RKO (cell line): Measurements from ENCODE around the gene RGS17.
"Not testable (repeated sequence)": the region's sequence is repeated elsewhere in the genome, so short reads cannot be mapped to it uniquely, and the experiment has no call there.

Source experiments
- DNase-seq: peaks from one replicate; pipeline ENCODE4 v3.0.0-alpha.2; 2016; ENCODE audit warnings: low spot score

Gene RGS17

GRCh38 chr6:153031335-153031955 lies 99.6 kb downstream of the RGS17 start:
- no peak for DNase-seq

- DNase-seq: no peak
Measured at GRCh38 chr6:153028963-153029362, 102.1 kb downstream of the RGS17 start.

DNA sequence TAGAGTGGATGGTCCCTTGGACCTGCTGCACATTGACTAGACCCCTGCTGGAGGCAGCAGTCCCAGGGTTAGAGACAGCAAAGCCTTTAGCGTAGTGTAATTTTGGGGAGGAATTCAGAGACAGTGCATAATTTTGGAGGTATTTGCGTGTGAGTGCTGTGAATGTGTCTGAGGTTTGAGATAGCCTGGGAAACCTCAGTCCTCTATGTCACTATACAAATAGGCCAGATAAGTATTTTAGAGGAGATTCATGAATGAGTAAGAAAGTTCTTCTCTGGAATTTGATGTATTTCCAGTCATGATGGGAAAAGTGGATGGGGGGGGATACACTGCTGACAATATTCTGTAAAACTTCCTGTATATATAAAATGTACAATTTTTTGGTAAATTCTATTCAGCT lies 102.8 kb downstream of the RGS17 start:
- no peak for DNase-seq

DNA sequence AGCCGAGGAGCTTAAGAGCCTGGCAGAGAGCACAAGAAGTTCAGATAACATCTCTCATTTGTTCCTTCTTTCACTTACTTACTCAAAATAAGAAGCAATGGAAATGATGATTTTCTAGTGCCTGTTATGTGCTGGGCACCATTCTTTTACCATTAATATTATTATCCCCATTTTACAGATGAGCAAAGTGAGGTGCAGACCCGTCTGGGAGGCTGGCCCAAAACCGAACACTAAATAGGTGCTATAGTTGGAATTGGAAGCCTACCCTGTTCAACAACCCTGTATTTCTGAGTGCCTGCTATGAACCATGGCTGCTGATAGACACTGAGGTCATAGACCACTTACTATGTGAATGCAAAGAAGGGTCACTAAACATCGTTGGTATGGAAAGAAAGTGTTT lies 103.6 kb downstream of the RGS17 start:
- no peak for DNase-seq

- DNase-seq: no peak
Measured at GRCh38 chr6:153024709-153025017, 106.4 kb downstream of the RGS17 start.

DNA sequence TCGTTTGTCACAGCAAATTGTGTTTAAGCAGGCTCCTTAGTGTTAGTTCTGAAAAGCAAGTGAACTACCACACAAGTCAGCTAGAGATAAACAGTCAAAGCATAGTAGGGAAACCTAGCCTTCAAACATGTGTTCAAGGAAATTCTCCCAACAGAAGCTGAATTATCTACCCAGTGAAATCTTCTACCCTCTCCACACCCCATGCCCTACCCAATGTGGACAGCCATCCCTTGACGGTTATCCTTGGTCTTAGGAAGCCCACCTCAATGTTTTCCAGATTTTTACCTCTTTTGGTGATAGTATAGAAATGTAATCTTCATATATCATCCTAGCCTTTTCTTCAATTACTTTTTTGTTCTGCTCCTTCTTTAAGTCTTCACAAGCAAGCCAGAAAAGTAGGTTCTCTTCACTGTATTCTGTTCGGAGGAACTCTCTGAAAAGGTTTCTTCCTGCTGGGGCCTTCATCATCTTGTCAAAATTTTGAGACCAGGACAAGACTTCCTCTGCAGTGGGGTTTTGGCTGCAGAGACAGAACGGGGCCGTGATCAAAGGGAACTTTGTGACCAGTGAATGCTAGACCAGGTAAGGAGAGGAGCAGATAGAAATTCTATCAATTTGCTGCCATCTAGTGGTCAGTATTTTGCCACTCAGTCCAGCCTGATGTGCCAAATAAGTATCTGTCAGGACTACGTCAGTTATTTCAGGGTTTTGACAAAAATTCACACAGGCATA lies 106.9 kb downstream of the RGS17 start:
- peak; percentile 70 for DNase-seq

DNA sequence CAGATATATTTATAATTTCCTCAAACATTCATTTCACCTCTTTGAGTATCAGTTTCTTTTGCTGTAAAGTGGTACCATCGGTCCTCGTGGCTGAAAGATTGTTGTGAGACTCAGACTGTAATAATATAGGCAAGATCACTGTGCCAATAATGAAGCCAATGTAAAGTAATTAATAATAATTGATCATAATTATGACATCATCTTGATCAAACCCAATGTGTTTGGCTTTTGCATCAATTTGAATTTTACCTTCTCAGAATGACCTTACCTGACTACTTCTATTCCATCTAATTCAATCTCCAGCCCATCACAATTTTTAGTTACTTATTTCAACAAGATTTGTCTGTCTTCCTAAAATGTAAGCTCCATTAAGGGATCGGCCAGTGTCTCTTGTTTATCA lies 112.7 kb downstream of the RGS17 start:
- DNase-seq: no peak

- no peak for DNase-seq
Measured at GRCh38 chr6:153016846-153017245, 114.2 kb downstream of the RGS17 start.

DNA sequence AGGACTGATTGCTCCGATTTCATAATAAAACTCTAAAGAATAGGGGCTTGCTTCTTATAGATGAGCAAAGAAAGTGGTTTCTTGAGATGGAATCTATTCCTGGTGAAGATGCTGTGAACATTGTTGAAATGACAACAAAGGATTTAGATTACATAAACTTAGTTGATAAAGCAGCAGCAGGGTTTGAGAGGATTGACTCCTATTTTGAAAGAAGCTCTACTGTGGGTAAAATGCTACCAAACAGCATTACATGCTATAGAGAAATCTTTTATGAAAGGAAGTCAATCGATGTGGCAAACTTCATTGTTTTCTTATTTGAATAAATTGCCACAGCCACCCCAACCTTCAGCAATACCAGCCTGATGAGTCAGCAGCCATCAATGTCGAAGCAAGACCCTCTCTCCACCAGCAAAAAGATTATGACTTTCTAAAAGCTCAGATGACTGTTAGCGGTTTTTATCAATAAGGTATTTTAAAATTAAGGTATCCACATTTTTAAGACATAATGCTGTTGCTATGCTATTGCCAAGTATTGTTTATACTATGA lies 115.9 kb downstream of the RGS17 start:
- no peak for DNase-seq

- no peak for DNase-seq
Measured at GRCh38 chr6:153013438-153013837, 117.6 kb downstream of the RGS17 start.

DNA sequence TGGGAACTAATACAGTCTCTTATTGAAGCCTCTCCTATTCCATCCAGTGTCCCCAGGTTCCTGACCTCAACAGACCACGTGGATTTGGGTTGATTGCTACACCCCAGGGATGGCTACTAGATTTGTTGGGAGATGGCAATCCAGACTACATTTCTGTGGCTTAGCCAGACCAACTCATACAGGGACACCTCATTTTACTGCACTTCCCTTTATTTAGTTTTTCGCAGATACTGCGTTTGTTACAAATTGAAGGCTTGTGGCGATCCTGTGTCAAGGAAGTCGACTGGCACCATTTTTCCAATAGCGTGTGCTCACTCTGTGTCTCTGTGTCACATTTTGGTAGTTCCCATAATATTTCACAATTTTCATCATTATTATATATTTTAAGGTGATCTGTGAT lies 118.2 kb downstream of the RGS17 start:
- no peak for DNase-seq

- peak; percentile 46 for DNase-seq
Measured at GRCh38 chr6:153003366-153003690, 127.8 kb downstream of the RGS17 start.

- DNase-seq: peak; percentile 97
Measured at GRCh38 chr6:153002613-153003365, 128.3 kb downstream of the RGS17 start, which contains the start of gene MTRF1L. Gene MTRF1L, minus strand, starts transcription at chr6:153002709. Its CDS starts 24 bp downstream, at chr6:153002685.

DNA sequence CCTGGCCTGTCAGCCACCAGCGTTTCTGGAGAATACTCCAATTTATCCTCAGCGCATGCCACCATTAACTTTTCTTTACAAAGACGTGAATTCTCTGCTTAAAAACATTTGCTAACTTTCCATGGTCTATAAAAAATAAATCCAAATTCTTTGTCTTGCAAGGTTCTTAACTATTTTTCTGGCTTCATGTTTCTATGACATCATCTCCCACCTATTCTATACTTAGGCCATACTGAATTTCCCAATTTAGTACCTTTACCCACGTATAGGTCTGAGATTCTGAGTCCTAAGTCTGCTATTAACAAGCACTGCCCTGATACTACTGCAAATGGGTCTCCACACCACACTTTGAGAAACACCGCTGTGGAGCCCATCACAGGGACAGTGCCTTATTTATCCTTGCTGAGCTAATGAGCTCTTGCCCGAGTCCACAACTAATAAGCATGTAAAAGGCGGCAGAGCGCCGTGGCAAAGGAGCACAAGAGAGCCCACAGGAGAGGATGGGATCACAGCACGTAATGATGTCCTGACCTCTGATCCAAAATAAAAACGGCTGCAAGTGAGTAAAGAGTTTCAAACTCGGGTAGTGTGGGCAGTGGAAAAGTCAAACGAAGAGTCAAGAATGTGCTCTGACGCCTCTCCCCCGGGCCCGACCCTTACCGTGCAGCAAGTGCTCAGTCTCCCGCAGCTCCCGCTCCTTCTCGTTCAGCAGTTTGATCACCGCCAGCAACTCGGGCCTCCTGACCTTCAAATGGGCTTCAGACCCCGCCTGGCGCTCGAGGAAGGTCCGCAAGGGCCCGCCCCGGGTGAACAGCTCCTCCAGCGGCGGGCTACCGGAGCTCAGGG lies 129.1 kb downstream of the RGS17 start:
- DNase-seq: peak; percentile 35

- DNase-seq: not testable (repeated sequence)
Measured at GRCh38 chr6:153000790-153001189, 130.3 kb downstream of the RGS17 start.

DNA sequence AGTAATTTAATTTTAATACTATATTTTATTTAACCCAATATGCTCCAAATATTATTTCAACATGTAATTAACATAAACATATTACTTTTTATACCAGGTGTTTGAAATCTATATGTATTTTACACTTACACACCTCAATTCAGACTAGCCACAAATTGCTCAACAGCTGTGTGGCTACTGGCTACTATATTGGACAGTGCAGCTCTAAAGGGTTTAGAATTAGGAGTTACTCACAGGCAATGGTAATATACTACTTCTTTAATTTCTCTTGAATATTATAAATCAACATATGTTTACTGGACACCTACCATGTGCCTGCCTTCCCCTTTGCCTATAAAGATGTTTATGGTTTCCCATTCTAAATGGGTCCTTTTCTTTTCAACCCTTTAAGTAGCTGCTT lies 130.8 kb downstream of the RGS17 start:
- no peak for DNase-seq

GRCh38 chr6:152999538-152999937 lies 131.5 kb downstream of the RGS17 start:
- DNase-seq: not testable (repeated sequence)

DNA sequence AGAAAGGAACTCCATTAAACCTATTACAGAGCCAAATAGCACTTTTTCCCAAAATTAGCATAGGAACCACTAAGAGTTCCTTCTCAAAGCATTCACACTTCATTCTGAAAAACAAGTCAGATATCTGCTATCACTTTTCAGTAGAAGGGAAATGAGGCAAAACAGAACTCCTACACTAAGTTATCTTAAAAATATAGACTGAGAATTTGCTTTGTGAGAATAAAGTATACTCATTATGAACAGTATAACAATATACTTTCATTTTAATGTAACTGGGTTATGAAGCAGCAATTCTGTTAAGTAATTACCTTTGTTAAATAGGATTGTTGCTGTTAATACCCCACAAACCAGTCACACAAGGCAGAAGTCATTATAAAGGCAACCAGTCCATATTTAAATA lies 137.2 kb downstream of the RGS17 start:
- no peak for DNase-seq

DNA sequence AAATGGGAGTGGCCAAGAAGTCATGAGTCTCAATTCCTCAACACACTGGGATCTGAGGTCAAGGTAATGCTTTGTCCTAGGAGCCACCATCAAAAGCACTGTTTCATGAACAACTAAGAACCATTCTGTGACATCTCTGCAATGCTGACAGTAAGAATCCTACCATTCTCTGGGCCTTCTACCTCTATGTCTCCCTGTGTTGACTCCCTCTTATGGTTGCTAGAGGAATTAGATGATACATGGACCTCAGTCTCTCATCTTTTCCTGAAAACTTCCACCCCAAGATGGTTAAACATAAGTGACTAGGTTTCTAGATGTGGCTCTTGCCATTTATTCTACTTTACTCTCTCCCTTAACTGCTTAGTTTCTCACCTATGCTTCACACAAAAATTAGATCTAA lies 137.7 kb downstream of the RGS17 start:
- peak; percentile 58 for DNase-seq

- no peak for DNase-seq
Measured at GRCh38 chr6:152986978-152987377, 144.1 kb downstream of the RGS17 start.

- not testable (repeated sequence) for DNase-seq
Measured at GRCh38 chr6:152985300-152985699, 145.8 kb downstream of the RGS17 start.

DNA sequence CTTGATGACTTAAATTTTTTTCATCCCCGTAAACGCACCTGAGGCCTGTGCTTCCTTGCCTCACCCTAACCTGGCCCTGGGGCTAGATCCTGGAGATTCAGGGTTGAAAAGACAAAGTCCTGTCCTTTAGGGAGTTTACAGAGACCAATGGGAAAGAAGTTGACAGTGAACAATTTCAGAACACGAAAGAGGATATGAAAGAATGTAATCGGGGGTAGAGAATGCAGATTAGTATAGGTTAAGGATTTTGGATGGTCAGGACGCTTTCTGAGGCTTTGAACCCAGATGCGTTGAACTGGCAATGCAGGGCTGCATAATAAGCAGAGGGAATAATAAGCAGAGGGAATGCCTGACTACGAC lies 146.6 kb downstream of the RGS17 start:
- DNase-seq: no peak
